Suprapubic skin (tissue), 4 donors: ENCODE data around the gene MAP4. TPM values are rescaled to one million over a fixed set of nuclear protein-coding genes. Genes with fewer than 3 reads are reported as not detected.

Experiments used
- total RNA-seq, 4 donors: library from RNA; depleted of rRNA; stranded (reverse); fragments of >200 nt; gene quantifications; one replicate each; pipeline ENCODE4 v1.1.0, GENCODE V29; 2016

The MAP4 gene
- total RNA-seq, 4 donors from 2014 or later, result 132 to 162 (median 144) TPM

Other genes with a start within 250 kb of the MAP4 start
- gene SMARCC1, start 234.5 kb downstream of the MAP4 start, total RNA-seq, result 10 to 100 TPM; 41.0 to 75.5 (median 58.1) TPM
- gene DHX30, start 213.3 kb downstream of the MAP4 start, total RNA-seq, result 10 to 100 TPM; 56.7 to 74.1 (median 69.4) TPM
- gene CDC25A, start 172.0 kb upstream of the MAP4 start, total RNA-seq, result 1 to 10 TPM in 1 of 4 donors, under 1 TPM in 2, not detected in 1; 0.55 to 6.8 (median 0.98) TPM
- not detected for gene CAMP, start 207.1 kb upstream of the MAP4 start, total RNA-seq
- gene ZNF589, start 224.7 kb upstream of the MAP4 start, total RNA-seq, result 10 to 100 TPM in 3 of 4 donors, 1 to 10 TPM in 1; 8.7 to 25.2 (median 14.6) TPM